GM18499 (cell line): ENCODE measurements around the gene COL13A1.

Experiments used
- ATAC-seq: cut with Tn5 transposase; IDR thresholded peaks from one replicate; pipeline ENCODE4 v1.9.1; 2021; ENCODE audit warnings: moderate number of reproducible peaks; ENCODE audit not compliant: insufficient read depth, unreplicated experiment

Gene COL13A1

DNA sequence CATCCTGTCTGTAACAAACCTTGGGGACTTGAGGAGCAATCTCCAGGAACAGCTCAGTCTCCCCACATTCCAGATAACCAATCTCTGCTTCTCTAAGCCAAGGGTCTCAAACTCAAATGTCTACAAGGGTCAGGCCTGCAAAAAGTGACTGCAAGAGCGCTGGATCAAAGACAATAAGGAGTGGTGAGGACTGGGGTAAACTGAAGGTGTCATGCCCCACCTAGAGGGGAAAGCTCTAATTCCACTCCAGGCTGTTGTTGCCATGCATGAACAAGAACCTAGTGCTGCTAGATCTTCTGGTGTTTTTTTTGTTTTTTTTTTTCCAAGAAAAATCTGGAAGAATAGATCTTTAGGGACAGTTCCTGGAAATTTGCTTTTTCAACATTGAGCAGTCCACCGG is 133.1 kb downstream of the COL13A1 start:
- no peak for ATAC-seq

DNA sequence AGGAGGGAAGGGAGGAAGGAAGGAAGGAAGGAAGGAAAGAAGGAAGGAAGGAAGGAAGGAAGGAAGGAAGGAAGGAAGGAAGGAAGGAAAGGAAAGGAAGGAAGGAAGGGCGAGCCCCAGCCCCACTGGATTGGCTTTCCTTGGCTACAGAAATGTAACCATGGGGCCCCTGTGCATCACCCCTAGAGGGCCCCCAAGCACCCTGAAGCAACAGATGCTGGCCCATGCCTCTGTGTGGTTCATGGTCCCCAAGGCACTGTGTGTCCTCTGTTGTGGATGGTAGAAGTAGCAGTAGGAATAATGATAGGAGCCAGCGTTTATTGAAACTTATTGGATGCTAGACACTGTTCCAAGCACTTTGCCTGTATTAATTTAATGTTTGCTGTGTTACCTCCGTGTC is 134.4 kb downstream of the COL13A1 start:
- no peak for ATAC-seq

DNA sequence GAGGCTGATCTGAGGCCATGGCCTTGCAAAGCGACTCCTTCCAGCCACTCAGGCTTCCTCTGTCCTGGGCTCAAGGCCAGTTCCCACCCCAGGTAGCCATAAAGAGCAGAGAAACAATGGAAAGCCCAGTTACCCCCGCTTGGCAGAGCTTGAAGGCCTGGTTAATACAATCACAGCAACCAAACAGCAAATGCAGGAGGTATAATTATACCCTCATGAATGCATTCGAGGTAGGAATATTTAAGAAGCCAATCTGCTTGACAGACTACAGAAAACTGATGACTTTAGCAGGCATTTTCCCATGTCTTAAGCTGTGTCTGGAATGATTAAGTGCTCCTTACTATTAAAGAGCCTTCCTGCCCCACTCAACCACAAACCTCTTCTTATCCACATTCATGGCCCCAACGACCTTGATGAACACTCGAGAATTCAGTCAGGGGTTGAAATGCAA is 136.9 kb downstream of the COL13A1 start:
- no peak for ATAC-seq

DNA sequence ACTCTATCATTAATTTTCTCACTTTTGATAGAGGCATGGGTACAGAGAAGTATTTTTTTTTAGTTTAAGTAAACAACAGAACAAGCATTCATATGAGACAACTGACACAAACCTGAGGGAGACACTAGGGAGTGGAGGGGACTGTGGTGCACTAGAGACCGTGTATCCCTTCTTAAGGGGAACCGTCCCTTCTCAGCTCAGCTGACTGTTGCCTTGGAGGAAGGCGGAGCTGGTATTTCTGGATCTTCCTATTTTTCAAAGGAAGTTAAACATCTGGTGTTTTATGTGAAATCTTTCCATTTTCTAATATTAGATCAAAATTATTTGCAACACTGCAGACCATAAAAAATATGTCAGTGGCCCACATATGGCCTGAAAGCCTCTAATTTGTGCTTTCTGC is 137.4 kb downstream of the COL13A1 start:
- ATAC-seq = no peak

DNA sequence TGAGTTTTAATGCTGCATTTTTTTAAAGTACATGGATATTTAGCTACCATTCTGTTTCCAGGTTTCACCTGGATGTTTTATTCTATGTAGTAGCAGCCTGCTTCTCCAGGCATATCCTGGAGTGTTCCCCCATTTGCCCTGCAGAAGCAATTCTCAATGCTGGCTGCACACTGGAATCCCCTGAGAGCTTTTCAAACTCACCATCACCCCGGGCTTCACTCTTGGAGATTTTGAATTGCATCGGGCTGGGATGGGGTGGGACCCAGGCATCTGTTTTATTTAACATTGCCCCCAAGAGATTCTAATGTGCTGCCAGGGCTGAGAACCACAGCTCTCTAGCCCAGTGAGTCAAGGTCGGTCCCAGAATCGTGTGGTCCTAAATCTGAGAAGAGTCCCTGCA is 137.8 kb downstream of the COL13A1 start:
- no peak for ATAC-seq

DNA sequence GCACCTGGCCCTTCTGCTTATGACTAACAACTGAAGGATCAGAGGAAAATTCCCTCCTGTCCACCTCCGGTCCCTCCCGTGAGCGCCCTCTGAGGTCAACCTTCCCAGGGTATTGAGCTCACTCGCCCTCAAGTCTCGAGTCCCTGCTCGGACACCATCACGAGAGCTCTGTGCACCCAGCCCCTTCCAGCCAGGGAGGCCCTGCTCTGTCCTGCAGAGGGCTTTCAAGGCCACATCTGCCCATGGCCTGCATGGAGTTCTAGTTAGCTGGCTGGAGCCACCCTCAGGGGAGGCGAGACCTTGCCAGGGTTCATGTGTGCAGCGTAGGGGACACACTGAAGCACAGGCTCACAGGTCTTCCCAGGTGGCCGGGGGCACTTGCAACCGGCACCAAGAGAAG is 140.0 kb downstream of the COL13A1 start:
- ATAC-seq = no peak

DNA sequence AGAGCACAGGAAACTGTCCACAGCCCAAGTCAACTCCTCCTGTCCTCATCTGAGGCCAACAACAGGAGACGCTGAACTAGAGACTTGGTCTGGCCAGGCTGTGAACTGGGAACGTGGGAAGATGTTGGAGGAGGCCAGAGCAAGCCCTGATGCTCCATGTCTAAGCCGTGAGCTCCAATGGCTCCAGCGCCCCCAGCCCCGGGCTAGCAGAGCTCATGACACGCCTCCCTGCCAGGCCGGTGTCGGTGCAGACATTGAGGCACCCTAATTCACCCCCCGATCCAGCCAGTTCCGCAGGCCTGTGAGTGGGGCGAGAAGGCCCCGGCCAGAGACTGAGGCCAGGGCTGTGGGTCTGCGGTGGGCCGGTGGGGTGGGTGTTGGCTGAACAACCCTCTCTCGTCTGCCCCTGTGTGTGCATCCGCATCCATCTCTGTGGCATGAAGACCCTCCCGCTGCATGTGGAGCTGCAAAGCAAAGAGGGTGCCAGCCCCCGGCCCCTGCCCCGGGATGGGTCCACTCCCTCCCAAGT is 141.7 kb downstream of the COL13A1 start:
- ATAC-seq = no peak

DNA sequence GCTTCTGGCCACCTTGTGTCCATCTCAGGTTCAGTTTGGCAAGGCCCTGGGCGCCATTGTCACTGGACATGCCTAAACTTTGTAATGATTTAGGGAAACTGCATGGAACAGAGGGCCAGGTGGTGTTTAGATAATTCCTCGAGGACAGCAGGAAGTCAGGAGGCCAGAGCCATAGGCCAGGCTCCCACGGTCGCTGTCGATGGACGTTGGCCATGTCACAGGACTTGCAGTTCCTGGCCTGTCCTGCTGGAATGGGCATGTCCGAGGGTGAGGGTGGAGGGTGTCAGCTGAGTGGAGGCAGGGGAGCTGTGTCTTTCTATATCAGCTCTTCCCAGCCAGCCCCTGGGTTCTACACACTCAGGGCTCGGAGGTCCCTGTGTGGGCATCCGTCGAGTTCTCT is 143.1 kb downstream of the COL13A1 start:
- ATAC-seq = no peak

DNA sequence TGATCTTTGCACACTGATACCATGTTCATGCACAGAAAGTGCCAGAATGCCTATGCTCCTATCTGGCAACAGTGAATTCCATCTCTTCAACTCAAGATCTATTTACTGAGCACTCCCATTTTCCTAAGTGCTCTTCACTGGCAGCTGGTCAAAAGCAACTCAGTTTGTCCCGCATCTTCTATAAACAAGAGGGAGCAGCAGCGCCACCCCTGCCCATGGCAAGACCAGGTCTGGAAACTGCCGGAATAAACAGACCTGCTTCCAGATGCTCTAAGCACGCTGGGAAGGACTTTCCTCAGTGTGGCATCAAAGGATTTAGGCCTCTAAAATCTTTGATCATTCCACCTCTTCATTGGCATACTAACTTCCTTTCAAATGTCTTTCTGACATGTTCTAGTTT is 146.6 kb downstream of the COL13A1 start:
- ATAC-seq = no peak

DNA sequence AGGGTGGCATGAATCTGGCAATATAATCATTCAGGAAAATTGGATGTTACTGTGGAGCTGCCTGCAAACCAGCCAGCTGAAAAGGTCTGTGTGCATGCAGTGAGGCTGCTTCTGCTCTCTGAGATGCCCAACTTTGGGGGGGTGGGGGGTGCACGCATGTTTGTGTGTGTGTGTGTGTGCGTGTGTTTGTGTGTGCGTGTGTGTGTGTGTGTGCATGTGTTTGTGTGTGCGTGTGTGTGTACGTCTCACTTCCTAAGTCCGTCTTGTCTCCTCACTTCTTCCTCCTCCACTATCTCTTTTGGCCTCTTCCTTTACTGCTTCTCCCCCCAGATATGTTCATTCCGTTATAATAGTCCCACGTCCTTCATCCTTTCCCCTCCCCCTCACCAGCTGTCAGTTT is 148.1 kb downstream of the COL13A1 start:
- no peak for ATAC-seq

DNA sequence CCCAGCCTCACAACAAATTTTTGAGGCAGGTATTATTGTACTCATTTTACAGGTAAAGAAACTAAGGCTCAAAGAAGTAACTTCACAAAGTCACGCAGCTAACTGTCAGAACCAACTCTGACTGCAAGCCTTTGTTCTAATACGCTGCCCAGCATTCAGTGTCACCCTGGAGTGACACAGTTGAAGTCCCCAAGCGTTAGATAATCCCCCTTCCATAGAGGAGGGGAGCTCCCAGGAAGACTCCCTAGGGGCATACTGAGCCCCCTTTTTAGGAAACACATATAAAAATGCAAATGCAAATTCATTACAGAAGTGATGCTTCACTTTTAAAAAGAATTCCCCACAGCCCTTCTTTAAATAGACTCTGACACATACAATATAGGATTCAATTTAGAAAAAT is 150.0 kb downstream of the COL13A1 start:
- no peak for ATAC-seq

DNA sequence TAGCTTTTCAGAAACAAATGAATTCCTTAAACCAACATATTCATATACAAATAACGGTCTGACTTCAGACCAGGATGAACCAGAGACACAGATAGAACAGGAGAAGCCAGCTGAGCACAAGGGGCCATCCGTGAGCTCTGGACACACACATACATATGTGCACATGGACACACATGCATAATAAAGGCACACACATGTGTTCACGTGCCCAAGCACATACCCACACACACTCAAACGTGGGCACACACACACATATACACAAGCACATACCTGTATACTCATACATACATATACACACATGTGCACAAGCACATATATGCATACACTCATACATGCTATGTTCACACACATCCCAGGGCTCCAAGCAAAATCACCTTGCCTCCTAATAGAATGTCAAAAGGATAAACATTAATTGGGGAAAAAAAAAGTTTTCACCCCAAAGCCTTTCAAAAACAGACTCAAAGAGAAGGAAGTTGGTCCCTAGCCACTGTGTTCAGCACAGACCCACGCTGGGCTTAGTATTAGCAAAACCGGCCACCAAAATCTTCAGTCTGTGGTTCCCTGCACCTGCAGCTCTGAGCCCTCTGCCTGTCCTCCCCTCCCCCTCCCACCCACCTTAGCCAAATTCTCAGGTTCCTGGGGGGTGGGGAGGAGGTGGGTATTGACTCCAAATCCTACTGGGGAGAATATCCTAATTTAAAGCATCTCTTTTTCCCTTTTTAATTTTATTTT is 150.5 kb downstream of the COL13A1 start:
- no peak for ATAC-seq

DNA sequence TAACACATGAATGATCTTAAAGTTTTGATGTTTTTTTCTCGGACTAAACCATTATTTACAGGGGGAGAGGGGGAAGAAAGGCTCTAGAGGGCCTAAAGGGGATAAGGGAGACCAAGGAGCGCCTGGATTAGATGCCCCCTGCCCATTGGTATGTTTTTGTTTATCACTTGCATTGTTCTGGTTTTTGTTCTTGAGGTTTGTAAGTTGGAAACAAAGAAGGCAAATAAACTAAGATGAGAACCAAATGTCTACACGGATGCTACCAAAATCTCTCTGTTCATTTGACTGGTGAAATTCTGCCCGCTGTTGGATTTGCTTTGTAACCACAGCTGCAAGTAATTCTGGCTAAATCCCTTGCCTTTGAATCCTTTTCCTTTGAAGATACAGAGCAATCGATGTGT is 151.1 kb downstream of the COL13A1 start:
- no peak for ATAC-seq

DNA sequence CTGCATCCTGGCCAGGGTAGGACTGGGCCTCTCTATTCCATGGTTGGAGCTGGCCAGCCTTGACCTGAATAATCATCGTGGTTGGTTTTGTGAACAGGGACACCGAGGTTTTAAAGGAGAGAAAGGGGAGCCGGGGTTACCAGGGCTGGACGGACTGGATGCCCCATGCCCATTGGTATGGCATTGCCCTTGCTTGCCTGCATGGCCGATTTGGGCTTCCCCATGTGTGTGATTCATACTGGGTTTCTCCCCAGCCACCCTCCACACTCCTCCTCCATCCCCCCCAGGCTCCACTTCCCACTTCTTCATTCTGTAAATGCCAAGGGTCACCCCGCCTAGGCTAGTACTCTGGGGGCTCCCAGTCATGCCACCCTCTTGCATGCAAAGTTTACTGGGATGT is 152.1 kb downstream of the COL13A1 start:
- ATAC-seq = no peak

DNA sequence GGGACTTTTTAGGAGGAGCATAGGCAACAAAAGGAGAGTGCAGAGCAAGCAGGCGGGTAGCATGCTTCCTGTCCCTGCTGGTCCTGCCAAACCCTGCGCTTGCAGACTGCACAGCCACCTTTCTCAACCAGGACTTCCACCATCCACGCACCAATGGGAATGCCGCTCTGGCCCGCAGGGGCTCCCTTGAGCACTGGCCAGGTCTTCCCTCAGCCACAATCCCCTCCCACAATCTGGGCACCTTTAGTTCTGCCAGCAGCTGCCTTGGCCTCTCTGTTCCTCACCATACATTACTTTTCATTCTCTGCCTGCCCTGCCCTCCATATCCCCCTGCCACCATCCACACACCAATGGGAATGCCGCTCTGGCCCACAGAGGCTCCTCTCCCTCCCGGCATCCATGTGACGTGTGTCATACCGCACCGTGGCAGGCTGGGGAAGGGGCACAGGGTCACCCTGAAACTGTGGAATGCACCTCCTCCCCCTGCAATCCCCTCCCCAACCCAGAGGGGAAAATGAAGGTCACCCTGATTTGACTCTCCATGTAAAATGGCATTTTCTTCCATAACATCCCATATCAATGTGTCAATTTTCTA is 153.6 kb downstream of the COL13A1 start:
- ATAC-seq = no peak

DNA sequence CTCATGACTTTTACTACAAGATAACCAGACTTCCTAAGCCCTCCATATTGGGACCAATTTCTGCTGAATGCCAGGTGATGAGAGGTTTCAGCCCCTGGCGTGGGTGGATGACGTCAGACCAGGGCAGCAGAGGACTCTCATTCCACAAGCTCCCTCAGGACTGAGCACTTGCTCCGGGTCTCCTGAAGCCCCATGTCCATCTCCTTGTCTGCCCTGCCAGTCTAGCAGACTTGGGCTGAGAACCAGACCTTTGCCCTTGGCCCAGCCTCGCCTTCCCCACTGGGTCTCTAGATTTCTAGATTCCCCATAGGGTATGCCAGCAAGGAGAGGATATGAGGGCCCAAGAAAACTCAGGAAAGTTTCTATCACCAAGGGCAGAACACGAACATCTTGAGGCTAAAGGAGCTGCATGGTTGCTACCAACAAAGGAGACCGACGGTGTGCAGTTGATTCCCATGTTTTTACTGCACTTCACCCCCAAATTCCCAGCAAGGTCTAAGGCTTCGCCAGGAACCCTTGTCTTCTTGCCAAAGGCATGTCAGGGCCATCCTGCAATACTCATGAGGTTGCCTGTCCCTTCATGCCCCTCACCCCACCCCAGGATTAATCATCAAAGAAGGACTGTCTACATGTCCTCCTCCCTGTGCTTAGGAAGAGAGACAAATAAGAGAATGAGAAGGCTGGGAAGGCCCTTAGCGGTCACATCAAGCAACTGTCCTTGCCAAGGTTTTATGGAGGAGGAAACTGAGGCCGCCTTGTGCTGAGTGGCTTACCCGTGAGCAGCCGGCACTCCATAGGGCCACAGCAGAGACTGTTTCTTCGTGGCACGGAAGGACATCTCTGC is 154.4 kb downstream of the COL13A1 start:
- no peak for ATAC-seq

DNA sequence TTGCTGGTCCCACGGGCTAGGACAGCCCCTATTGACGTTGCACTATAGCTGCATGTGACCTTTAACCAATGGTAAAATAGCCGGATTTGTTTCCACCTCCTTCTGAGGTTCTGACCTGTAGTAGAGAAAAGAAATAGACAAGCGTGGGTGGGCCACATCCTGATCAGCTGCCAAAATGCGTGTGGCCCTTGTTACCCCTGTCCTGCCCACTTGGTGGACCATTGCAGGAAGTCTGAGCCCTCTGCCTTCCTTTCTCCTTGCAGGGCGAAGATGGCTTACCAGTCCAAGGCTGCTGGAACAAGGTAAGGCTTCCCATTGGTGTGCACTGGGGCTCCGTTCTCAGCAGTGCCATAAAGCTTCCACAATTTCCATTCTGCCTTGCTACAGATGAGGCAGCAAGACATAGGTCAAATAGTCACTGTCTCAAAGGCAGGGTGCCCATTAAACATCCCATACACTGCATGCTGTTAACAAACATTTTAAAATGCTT is 155.1 kb downstream of the COL13A1 start:
- no peak for ATAC-seq

DNA sequence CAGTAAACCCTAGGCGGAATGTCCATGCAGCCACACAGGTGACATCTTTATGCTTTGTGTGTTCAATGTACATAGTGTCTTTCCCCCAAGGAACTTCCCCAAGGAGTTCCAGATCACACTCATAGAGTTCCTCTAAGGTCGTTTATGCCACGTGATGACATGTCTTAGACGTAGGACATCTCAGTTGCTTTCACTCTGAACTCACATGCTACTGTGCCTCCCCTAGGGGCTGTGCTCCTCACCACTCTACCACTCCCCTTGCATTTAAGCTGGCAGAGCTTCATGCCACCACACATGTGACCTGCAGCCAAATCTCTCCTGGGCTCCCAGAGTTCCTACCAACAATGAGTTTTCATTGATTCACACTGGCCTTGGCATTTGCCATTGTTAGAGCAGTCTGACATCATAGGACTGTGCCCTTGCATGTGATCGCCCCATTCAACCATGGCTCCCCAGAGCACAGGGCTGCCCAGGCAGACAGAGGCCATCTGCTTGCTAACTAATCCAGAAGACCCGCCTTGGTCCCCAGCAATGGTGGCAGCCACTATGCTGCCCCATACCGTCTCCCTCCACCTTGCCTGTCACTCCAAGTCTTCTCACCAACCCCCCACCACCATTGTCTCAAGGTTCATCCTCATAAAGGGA is 155.7 kb downstream of the COL13A1 start:
- no peak for ATAC-seq

DNA sequence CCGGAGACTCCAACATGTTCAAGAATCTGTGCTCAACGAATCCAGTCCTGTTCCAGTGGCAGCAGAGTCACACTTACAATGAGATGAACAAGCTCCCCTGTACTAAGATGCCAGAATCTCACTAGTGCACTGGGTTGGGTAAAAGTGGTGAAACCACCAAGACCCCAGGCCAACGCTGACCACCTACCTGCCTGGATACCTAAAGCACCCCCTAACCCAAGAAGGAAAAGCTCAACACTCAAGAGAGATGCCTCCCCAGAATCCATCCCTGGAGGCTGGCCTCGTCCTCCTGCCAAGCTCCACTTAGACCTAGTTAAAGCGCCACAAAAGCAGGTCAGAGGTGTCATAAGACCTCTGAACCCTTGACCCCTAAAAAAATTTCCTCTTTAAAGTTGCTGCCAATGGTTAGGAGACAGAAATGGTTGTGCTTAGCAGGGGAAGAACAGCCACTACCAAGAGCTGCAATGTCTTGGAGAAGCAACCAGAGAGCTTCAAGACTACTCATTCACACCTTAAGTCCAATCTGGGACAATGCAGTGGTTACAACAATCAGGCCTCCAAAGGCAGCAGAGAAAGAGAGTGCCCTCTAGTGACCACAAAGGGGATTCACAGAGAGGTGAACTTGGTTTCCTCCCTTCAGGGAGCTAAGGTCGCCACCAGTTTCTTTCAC is 156.3 kb downstream of the COL13A1 start:
- no peak for ATAC-seq

DNA sequence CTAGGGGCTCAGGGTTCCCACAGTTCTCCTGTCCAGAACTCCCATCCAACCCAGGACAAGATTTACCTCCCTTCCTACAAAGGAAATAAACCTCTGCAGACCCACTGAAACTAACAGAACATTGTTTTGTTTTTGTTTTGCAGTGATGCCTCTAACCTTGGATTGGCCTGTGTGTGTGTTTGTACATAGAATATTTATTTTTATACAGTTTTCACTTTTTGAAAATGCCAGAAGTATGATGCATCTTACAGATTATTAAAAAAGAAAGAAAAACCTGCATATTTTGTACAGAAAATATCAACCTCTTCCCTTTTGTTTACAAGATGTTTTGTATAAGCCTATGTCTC is 156.8 kb downstream of the COL13A1 start:
- no peak for ATAC-seq
